Measurements from ENCODE around the gene ATP13A1.
A peak's percentile ranks its signal among the peaks of the same experiment; 100 is the strongest.
"Not testable (repeated sequence)": the region's sequence is repeated elsewhere in the genome, so short reads cannot be mapped to it uniquely, and the experiment has no call there.

Gene ATP13A1

GRCh38 chr19:19663256-19664120 lies at the start of gene ATP13A1:
ATP13A1 (minus strand) TSS chr19:19663676; CDS start chr19:19663666, 10 bp downstream.
- TF ChIP-seq Cebpa-rat (IDR thresholded peaks at IDR 0.05) = no peak
- peak within 1 kb of the TSS; percentile 97 for H3K4me2 ChIP-seq
- peaks cover 50% of the 10 kb centered on the region for H3K4me1 ChIP-seq
- no peaks in the 10 kb centered on the region for H3K9me3 ChIP-seq
- H4K20me1 ChIP-seq = peaks cover 43% of the 10 kb centered on the region
- peak within 1 kb of the TSS; percentile 88 for H3K4me3 ChIP-seq
- peaks cover 29% of the 10 kb centered on the region for H3K36me3 ChIP-seq
- peak within 1 kb of the TSS; percentile 98 for H3K27ac ChIP-seq
- H3K9ac ChIP-seq = peak within 1 kb of the TSS; percentile 96
- H3K27me3 ChIP-seq = no peaks in the 10 kb centered on the region

GRCh38 chr19:19711934-19712828 lies 48.7 kb upstream of the ATP13A1 start:
- peaks cover 100% of the 10 kb centered on the region for H3K9me3 ChIP-seq
- peaks cover 99% of the 10 kb centered on the region for H3K36me3 ChIP-seq
- no peaks in the 10 kb centered on the region for H3K4me1 ChIP-seq
- H3K9ac ChIP-seq = no peak overlapping the region
- TF ChIP-seq Cebpa-rat (IDR thresholded peaks at IDR 0.05) = no peak
- H4K20me1 ChIP-seq = no peaks in the 10 kb centered on the region; the same call in 1 of the 2 replicates
- peak overlapping the region; percentile 35 for H3K4me3 ChIP-seq
- no peak overlapping the region for H3K27ac ChIP-seq
- H3K4me2 ChIP-seq = no peak overlapping the region
- H3K27me3 ChIP-seq = no peaks in the 10 kb centered on the region

GRCh38 chr19:19711306-19711933 lies 47.9 kb upstream of the ATP13A1 start:
- no peak overlapping the region for H3K27ac ChIP-seq
- H3K36me3 ChIP-seq = peaks cover 97% of the 10 kb centered on the region
- no peak for TF ChIP-seq Cebpa-rat (IDR thresholded peaks at IDR 0.05)
- H3K9ac ChIP-seq = no peak overlapping the region
- no peak overlapping the region for H3K4me2 ChIP-seq
- H3K4me3 ChIP-seq = peak overlapping the region; percentile 35; the same call in 1 of the 2 replicates
- no peaks in the 10 kb centered on the region for H4K20me1 ChIP-seq
- no peaks in the 10 kb centered on the region for H3K4me1 ChIP-seq
- H3K27me3 ChIP-seq = no peaks in the 10 kb centered on the region
- peaks cover 100% of the 10 kb centered on the region for H3K9me3 ChIP-seq

- Histone ChIP-seq H3K36me3 (peaks cover 94% of the 10 kb centered on the region), H3K4me1 (no peaks in the 10 kb centered on the region), H3K4me3 (peak overlapping the region; percentile 35), H3K27ac (no peak overlapping the region), H3K9me3 (peaks cover 100% of the 10 kb centered on the region), H3K9ac (no peak overlapping the region), H3K27me3 (no peaks in the 10 kb centered on the region), H3K4me2 (no peak overlapping the region), H4K20me1 (no peaks in the 10 kb centered on the region)
- TF ChIP-seq Cebpa-rat (IDR thresholded peaks at IDR 0.05) = no peak
Observed at GRCh38 chr19:19710506-19710905, 47.0 kb upstream of the ATP13A1 start.

- Histone ChIP-seq H3K9me3 (peaks cover 100% of the 10 kb centered on the region), H3K27me3 (no peaks in the 10 kb centered on the region)
- TF ChIP-seq Cebpa-rat (IDR thresholded peaks at IDR 0.05) = no peak
Observed at GRCh38 chr19:19704836-19705235, 41.4 kb upstream of the ATP13A1 start.

GRCh38 chr19:19700493-19700892 lies 37.0 kb upstream of the ATP13A1 start:
- not testable (repeated sequence) for H3K4me3 ChIP-seq, H3K9ac ChIP-seq, H3K4me2 ChIP-seq, H3K4me1 ChIP-seq, H3K27me3 ChIP-seq, H4K20me1 ChIP-seq, H3K27ac ChIP-seq
- Histone ChIP-seq H3K9me3 (peaks cover 57% of the 10 kb centered on the region), H3K36me3 (peaks cover 44% of the 10 kb centered on the region)

More at GRCh38 chr19:19704836-19705235, 41.4 kb upstream of the ATP13A1 start:
- H4K20me1 ChIP-seq = no peaks in the 10 kb centered on the region
- no peak overlapping the region for H3K9ac ChIP-seq
- H3K4me1 ChIP-seq = no peaks in the 10 kb centered on the region
- no peak overlapping the region for H3K4me2 ChIP-seq
- peaks cover 82% of the 10 kb centered on the region for H3K36me3 ChIP-seq
- H3K4me3 ChIP-seq = no peak overlapping the region
- no peak overlapping the region for H3K27ac ChIP-seq

GRCh38 chr19:19697589-19697988 lies 34.1 kb upstream of the ATP13A1 start:
- peaks cover 32% of the 10 kb centered on the region for H3K9me3 ChIP-seq
- H3K4me2 ChIP-seq = no peak overlapping the region
- H3K4me1 ChIP-seq = no peaks in the 10 kb centered on the region
- H3K4me3 ChIP-seq = no peak overlapping the region
- no peak for TF ChIP-seq Cebpa-rat (IDR thresholded peaks at IDR 0.05)
- no peak overlapping the region for H3K27ac ChIP-seq
- H3K27me3 ChIP-seq = no peaks in the 10 kb centered on the region
- H4K20me1 ChIP-seq = no peaks in the 10 kb centered on the region
- peaks cover 18% of the 10 kb centered on the region; the same call in 1 of the 2 replicates for H3K36me3 ChIP-seq
- H3K9ac ChIP-seq = no peak overlapping the region

- Histone ChIP-seq H3K4me3 (no peak overlapping the region), H3K27ac (no peak overlapping the region), H3K9ac (no peak overlapping the region), H3K9me3 (peaks cover 27% of the 10 kb centered on the region), H3K4me1 (no peaks in the 10 kb centered on the region), H3K27me3 (no peaks in the 10 kb centered on the region), H4K20me1 (no peaks in the 10 kb centered on the region), H3K36me3 (peaks cover 12% of the 10 kb centered on the region; the same call in 1 of the 2 replicates), H3K4me2 (no peak overlapping the region)
- no peak for TF ChIP-seq Cebpa-rat (IDR thresholded peaks at IDR 0.05)
Observed at GRCh38 chr19:19696386-19696785, 32.9 kb upstream of the ATP13A1 start.

GRCh38 chr19:19691683-19692082 lies 28.2 kb upstream of the ATP13A1 start:
- no peak overlapping the region for H3K4me3 ChIP-seq
- peaks cover 16% of the 10 kb centered on the region; the same call in 1 of the 2 replicates for H3K36me3 ChIP-seq
- no peak overlapping the region for H3K27ac ChIP-seq
- no peak for TF ChIP-seq Cebpa-rat (IDR thresholded peaks at IDR 0.05)
- H3K27me3 ChIP-seq = no peaks in the 10 kb centered on the region
- H3K4me1 ChIP-seq = no peaks in the 10 kb centered on the region
- no peaks in the 10 kb centered on the region for H4K20me1 ChIP-seq
- H3K9me3 ChIP-seq = peaks cover 33% of the 10 kb centered on the region
- H3K4me2 ChIP-seq = no peak overlapping the region
- no peak overlapping the region for H3K9ac ChIP-seq

GRCh38 chr19:19689023-19689422 lies 25.5 kb upstream of the ATP13A1 start:
- not testable (repeated sequence) for H4K20me1 ChIP-seq, H3K4me2 ChIP-seq, H3K27me3 ChIP-seq, H3K27ac ChIP-seq, H3K9ac ChIP-seq, H3K4me1 ChIP-seq, H3K4me3 ChIP-seq
- H3K9me3 ChIP-seq = peaks cover 52% of the 10 kb centered on the region
- peaks cover 39% of the 10 kb centered on the region for H3K36me3 ChIP-seq

Data from BLaER1 (cell line).